Astrocyte (in vitro differentiated cells and primary cell): ENCODE measurements around the gene UBAC2. TPM values are rescaled to one million over a fixed set of nuclear protein-coding genes. Genes with fewer than 3 reads are reported as not detected.

Source experiments
- DNase-seq: peaks from one replicate; pipeline ENCODE4 v3.0.0-alpha.2; 2010; ENCODE audit warnings: low read depth
- FAIRE-seq: peaks from 2 replicates; lab custom pipeline; 2011; peaks lifted over from hg19 to GRCh38; lab: Jason Lieb, UNC
- H2AFZ ChIP-seq: 2 replicates; pipeline ENCODE4 v1.6.0; 2012; ENCODE audit warnings: low read depth, low read length, inconsistent platforms
- H3K27ac ChIP-seq: 2 replicates; pipeline ENCODE4 v1.5.1; 2011; ENCODE audit warnings: low read depth, low read length, inconsistent platforms
- H3K27me3 ChIP-seq: 2 replicates; pipeline ENCODE4 v1.6.0; 2011; ENCODE audit warnings: low read length, inconsistent platforms; ENCODE audit not compliant: insufficient read depth
- H3K36me3 ChIP-seq: 2 replicates; pipeline ENCODE4 v1.5.1; 2011; ENCODE audit warnings: low read length, inconsistent platforms; ENCODE audit not compliant: insufficient read depth
- H3K4me1 ChIP-seq: 2 replicates; pipeline ENCODE4 v1.5.1; 2011; ENCODE audit warnings: low read length, inconsistent platforms; ENCODE audit not compliant: insufficient read depth
- H3K4me2 ChIP-seq: 2 replicates; pipeline ENCODE4 v1.6.0; 2012; ENCODE audit warnings: low read length, inconsistent platforms
- H3K4me3 ChIP-seq: 2 replicates; pipeline ENCODE4 v1.5.1; 2011; ENCODE audit warnings: low read depth, mild to moderate bottlenecking, low read length, inconsistent platforms; ENCODE audit not compliant: insufficient read depth
- H3K79me2 ChIP-seq: 2 replicates; pipeline ENCODE4 v1.6.0; 2012; ENCODE audit warnings: mild to moderate bottlenecking, low read length, inconsistent platforms; ENCODE audit not compliant: insufficient read depth
- H3K9ac ChIP-seq: 2 replicates; pipeline ENCODE4 v1.6.0; 2012; ENCODE audit warnings: mild to moderate bottlenecking, low read length, inconsistent platforms
- H3K9me3 ChIP-seq: 2 replicates; pipeline ENCODE4 v1.5.1; 2012; ENCODE audit warnings: low read depth, mild to moderate bottlenecking, low read length, inconsistent platforms; ENCODE audit not compliant: insufficient read depth
- H4K20me1 ChIP-seq: 2 replicates; pipeline ENCODE4 v1.6.0; 2012; ENCODE audit warnings: low read length, inconsistent platforms; ENCODE audit not compliant: insufficient read depth
- H3K27ac Mint-ChIP-seq: one replicate; pipeline ENCODE4 v1.8.0; 2021; ENCODE audit warnings: mild to moderate bottlenecking, mixed read lengths; ENCODE audit not compliant: unreplicated experiment
- H3K27me3 Mint-ChIP-seq: one replicate; pipeline ENCODE4 v1.8.0; 2021; ENCODE audit warnings: low read depth, mixed read lengths; ENCODE audit not compliant: unreplicated experiment
- H3K36me3 Mint-ChIP-seq: one replicate; pipeline ENCODE4 v1.8.0; 2021; ENCODE audit warnings: low read depth, mixed read lengths; ENCODE audit not compliant: unreplicated experiment
- H3K4me1 Mint-ChIP-seq: one replicate; pipeline ENCODE4 v1.8.0; 2021; ENCODE audit warnings: low read depth, mixed read lengths; ENCODE audit not compliant: unreplicated experiment
- H3K4me3 Mint-ChIP-seq: one replicate; pipeline ENCODE4 v1.8.0; 2021; ENCODE audit warnings: mild to moderate bottlenecking, moderate library complexity, mixed read lengths; ENCODE audit not compliant: unreplicated experiment
- H3K9me3 Mint-ChIP-seq: one replicate; pipeline ENCODE4 v1.8.0; 2021; ENCODE audit warnings: mild to moderate bottlenecking, mixed read lengths; ENCODE audit not compliant: unreplicated experiment
- EZH2 ChIP-seq: IDR thresholded peaks from 2 replicates; pipeline ENCODE4 v1.6.1; 2012; ENCODE audit warnings: mild to moderate bottlenecking, low read length, inconsistent platforms; ENCODE audit not compliant: insufficient read depth
- total RNA-seq: library from RNA; stranded (reverse); gene quantifications from 2 replicates; pipeline ENCODE4 v1.2.1, GENCODE V29; 2021
- TF ChIP-seq, protein P1 (sequence below): IDR thresholded peaks from 2 replicates; pipeline ENCODE4 v1.5.1; 2011; ENCODE audit warnings: low read depth, mild to moderate bottlenecking, inconsistent platforms, low read length, moderate library complexity; ENCODE audit not compliant: insufficient read depth

The UBAC2 gene
- total RNA-seq, 1 donor from 2014 or later, result 61.0 TPM

DNA sequence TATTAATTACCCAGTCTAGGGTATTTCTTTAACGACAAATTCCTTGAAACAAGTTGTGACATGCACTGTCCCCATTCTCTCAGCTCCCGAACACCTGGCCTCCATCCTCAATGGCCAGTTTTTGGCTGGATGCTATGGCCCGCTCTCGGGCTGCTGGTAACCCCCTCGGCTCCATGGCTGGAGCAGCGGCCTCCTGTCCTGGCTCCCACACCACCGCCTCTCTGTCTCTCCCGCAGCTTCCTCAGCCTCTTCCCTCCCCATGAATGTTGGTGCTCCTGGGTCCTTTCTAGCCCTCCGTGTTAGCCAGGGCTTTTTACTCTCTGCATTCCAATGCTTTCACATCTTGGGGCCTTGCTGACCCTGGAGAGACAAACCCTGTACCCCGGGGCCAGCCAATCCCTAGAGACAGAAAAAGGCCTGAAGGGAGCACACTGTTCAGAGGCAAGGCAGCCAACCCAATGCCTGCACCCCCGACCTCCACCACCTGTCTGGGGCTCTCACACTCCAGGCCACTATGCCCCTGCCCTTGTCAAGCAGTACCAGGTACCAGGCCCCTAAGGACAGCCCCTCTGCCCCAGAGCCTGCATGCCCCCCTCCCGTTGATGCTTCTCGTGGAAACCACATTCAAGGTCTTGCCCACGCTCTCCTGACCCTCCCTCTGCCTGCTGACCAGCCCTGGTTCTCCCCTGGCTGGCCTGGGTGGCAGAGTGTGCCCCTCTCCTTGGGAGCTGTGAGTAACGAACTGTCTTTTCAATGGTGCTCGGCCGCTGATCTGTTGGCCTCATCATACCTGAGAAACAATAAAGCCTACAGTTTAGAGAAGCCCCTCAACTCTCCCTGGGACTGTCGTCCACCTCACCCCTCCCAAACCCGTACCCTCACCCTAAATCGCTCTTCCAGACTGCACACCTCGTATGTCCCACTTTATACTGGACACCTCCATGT, 193.4 kb downstream of the UBAC2 start:
- no peak overlapping the region for H3K27ac Mint-ChIP-seq
- peaks cover 34% of the 10 kb centered on the region for H3K27me3 Mint-ChIP-seq
- Histone ChIP-seq H3K4me2 (no peak overlapping the region), H4K20me1 (no peaks in the 10 kb centered on the region), H3K4me1 (no peaks in the 10 kb centered on the region), H2AFZ (no peak overlapping the region), H3K27me3 (no peaks in the 10 kb centered on the region), H3K4me3 (no peak overlapping the region), H3K27ac (no peak overlapping the region), H3K36me3 (no peaks in the 10 kb centered on the region), H3K79me2 (no peaks in the 10 kb centered on the region), H3K9ac (no peak overlapping the region), H3K9me3 (no peaks in the 10 kb centered on the region)
- H3K4me1 Mint-ChIP-seq, result no peaks in the 10 kb centered on the region
- H3K9me3 Mint-ChIP-seq, result no peaks in the 10 kb centered on the region
- TF ChIP-seq, protein P1, sequence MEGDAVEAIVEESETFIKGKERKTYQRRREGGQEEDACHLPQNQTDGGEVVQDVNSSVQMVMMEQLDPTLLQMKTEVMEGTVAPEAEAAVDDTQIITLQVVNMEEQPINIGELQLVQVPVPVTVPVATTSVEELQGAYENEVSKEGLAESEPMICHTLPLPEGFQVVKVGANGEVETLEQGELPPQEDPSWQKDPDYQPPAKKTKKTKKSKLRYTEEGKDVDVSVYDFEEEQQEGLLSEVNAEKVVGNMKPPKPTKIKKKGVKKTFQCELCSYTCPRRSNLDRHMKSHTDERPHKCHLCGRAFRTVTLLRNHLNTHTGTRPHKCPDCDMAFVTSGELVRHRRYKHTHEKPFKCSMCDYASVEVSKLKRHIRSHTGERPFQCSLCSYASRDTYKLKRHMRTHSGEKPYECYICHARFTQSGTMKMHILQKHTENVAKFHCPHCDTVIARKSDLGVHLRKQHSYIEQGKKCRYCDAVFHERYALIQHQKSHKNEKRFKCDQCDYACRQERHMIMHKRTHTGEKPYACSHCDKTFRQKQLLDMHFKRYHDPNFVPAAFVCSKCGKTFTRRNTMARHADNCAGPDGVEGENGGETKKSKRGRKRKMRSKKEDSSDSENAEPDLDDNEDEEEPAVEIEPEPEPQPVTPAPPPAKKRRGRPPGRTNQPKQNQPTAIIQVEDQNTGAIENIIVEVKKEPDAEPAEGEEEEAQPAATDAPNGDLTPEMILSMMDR, result no peak
- TF ChIP-seq EZH2, result no peak
- no peak overlapping the region for H3K4me3 Mint-ChIP-seq
- DNase-seq (no peak), FAIRE-seq (no peak)
- peaks cover 3% of the 10 kb centered on the region for H3K36me3 Mint-ChIP-seq

DNA sequence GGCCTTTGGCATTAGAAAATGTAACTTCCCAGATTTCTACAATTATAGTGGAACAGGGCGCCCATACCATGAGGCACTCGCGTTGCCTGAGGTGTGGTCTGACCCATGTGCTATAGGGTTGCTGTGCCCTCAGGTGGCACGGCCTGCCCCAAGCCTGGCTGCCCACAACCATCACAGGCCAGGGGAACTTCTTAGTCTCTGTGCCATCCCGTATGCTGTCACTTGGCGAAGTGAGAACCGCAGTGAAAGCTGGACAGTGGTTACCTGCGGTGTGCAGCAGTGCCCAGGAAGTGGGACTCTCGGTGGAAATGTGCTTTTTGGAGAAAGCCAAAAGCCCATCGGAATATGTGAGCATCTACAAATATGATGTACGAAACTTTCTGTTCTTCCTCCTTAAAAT, 194.8 kb downstream of the UBAC2 start:
- Histone ChIP-seq H3K4me3 (no peak overlapping the region), H4K20me1 (no peaks in the 10 kb centered on the region), H3K9me3 (no peaks in the 10 kb centered on the region), H3K36me3 (no peaks in the 10 kb centered on the region), H3K4me1 (no peaks in the 10 kb centered on the region), H3K27ac (no peak overlapping the region), H3K79me2 (no peaks in the 10 kb centered on the region), H3K27me3 (no peaks in the 10 kb centered on the region), H2AFZ (no peak overlapping the region), H3K4me2 (no peak overlapping the region), H3K9ac (no peak overlapping the region)
- Mint-ChIP-seq H3K36me3 (peaks cover 2% of the 10 kb centered on the region), H3K4me1 (no peaks in the 10 kb centered on the region), H3K27ac (no peak overlapping the region), H3K27me3 (peaks cover 40% of the 10 kb centered on the region), H3K9me3 (peaks cover 2% of the 10 kb centered on the region), H3K4me3 (no peak overlapping the region)
- DNase-seq (no peak), FAIRE-seq (no peak)
- no peak for TF ChIP-seq EZH2
- TF ChIP-seq, protein P1, result no peak

DNA sequence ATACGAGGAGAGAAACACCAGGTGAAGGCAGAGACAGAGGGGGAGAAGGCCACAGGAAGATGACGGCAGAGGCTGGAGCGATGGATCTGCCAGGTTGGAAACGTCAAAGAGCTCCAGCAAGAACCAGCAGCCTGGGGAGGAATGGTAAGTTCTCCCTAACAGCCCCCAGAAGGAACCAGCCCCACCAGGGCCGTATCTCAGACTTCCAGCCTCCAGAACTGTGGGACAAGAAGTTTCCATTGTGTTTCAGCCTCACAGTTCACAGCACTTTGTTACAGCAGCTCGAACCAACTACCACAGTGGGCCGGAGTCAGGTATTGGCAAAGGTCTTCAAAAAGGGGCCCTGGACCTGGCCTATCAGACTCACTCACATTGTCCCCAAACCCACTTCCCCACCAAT, 195.8 kb downstream of the UBAC2 start:
- peaks cover 4% of the 10 kb centered on the region for H3K9me3 Mint-ChIP-seq
- H3K9ac ChIP-seq, result no peak overlapping the region

More for the DNA sequence above, 195.8 kb downstream of the UBAC2 start:
- H3K27ac Mint-ChIP-seq, result no peak overlapping the region
- no peak overlapping the region for H2AFZ ChIP-seq
- no peaks in the 10 kb centered on the region for H3K36me3 ChIP-seq
- peaks cover 38% of the 10 kb centered on the region for H3K27me3 Mint-ChIP-seq
- H3K36me3 Mint-ChIP-seq, result peaks cover 2% of the 10 kb centered on the region
- no peaks in the 10 kb centered on the region for H4K20me1 ChIP-seq
- FAIRE-seq (no peak), DNase-seq (no peak)
- H3K79me2 ChIP-seq, result no peaks in the 10 kb centered on the region
- H3K4me1 ChIP-seq, result no peaks in the 10 kb centered on the region
- H3K4me2 ChIP-seq, result no peak overlapping the region
- H3K4me3 ChIP-seq, result no peak overlapping the region
- no peak overlapping the region for H3K4me3 Mint-ChIP-seq
- H3K27me3 ChIP-seq, result no peaks in the 10 kb centered on the region
- no peaks in the 10 kb centered on the region for H3K9me3 ChIP-seq
- H3K4me1 Mint-ChIP-seq, result no peaks in the 10 kb centered on the region
- TF ChIP-seq, protein P1, result no peak
- no peak for TF ChIP-seq EZH2
- no peak overlapping the region for H3K27ac ChIP-seq
